ENCODE results near the gene DPYSL5. TPM values are rescaled to one million over a fixed set of nuclear protein-coding genes. Genes with fewer than 3 reads are reported as not detected.
A peak's percentile ranks its signal among the peaks of the same experiment; 100 is the strongest.

Gene DPYSL5
- total RNA-seq, 1 donor from 2014 or later, result not detected

GRCh38 chr2:26968001-26968400, 120.1 kb downstream of the DPYSL5 start:
- DNase-seq (ENCODE audit: low read depth), result no peak

GRCh38 chr2:26969077-26969844, 121.3 kb downstream of the DPYSL5 start:
- no peak for DNase-seq (ENCODE audit: low read depth)

- peak; percentile 61 for DNase-seq (ENCODE audit: low read depth)
Measured at GRCh38 chr2:26970244-26970927, 122.5 kb downstream of the DPYSL5 start, which contains the start of gene MAPRE3. TSS of gene MAPRE3 (plus strand) at chr2:26970637. CDS start at chr2:27022219, 51,582 bp downstream.

- DNase-seq (ENCODE audit: low read depth), result no peak
Measured at GRCh38 chr2:26970928-26971627, 123.1 kb downstream of the DPYSL5 start.

GRCh38 chr2:26971911-26972786, 124.2 kb downstream of the DPYSL5 start:
- DNase-seq (ENCODE audit: low read depth), result no peak

GRCh38 chr2:26974352-26974751, 126.4 kb downstream of the DPYSL5 start:
- no peak for DNase-seq (ENCODE audit: low read depth)

GRCh38 chr2:26975102-26975501, 127.2 kb downstream of the DPYSL5 start:
- DNase-seq (ENCODE audit: low read depth), result no peak

- DNase-seq (ENCODE audit: low read depth), result no peak
Measured at GRCh38 chr2:26975656-26976055, 127.7 kb downstream of the DPYSL5 start.

- DNase-seq (ENCODE audit: low read depth), result no peak
Measured at GRCh38 chr2:26976237-26976636, 128.3 kb downstream of the DPYSL5 start.

GRCh38 chr2:26977012-26977411, 129.1 kb downstream of the DPYSL5 start:
- DNase-seq (ENCODE audit: low read depth), result no peak

- DNase-seq (ENCODE audit: low read depth), result peak; percentile 57
Measured at GRCh38 chr2:26978061-26978596, 130.2 kb downstream of the DPYSL5 start.

GRCh38 chr2:26979741-26980140, 131.8 kb downstream of the DPYSL5 start:
- no peak for DNase-seq (ENCODE audit: low read depth)

GRCh38 chr2:26980971-26981370, 133.0 kb downstream of the DPYSL5 start:
- no peak for DNase-seq (ENCODE audit: low read depth)

GRCh38 chr2:26982102-26982742, 134.3 kb downstream of the DPYSL5 start:
- peak; percentile 78 for DNase-seq (ENCODE audit: low read depth)

- no peak for DNase-seq (ENCODE audit: low read depth)
Measured at GRCh38 chr2:26983746-26984145, 135.8 kb downstream of the DPYSL5 start.

- no peak for DNase-seq (ENCODE audit: low read depth)
Measured at GRCh38 chr2:26985807-26986206, 137.9 kb downstream of the DPYSL5 start.

GRCh38 chr2:26986576-26986975, 138.6 kb downstream of the DPYSL5 start:
- DNase-seq (ENCODE audit: low read depth), result no peak

- DNase-seq (ENCODE audit: low read depth), result peak; percentile 87
Measured at GRCh38 chr2:26988058-26988860, 140.3 kb downstream of the DPYSL5 start.

GRCh38 chr2:26989156-26989555, 141.2 kb downstream of the DPYSL5 start:
- DNase-seq (ENCODE audit: low read depth), result peak; percentile 58

- no peak for DNase-seq (ENCODE audit: low read depth)
Measured at GRCh38 chr2:26991717-26992116, 143.8 kb downstream of the DPYSL5 start.
